K562 (cell line): Measurements from ENCODE around the gene GNAL. TPM values are rescaled to one million over a fixed set of nuclear protein-coding genes. Genes with fewer than 3 reads are reported as not detected.

Experiments used
- ATAC-seq: fragments of 200-7000 bp; cut with Tn5 transposase; 3 replicates; pipeline ENCODE4 v1.9.1; 2020; ENCODE audit warnings: moderate library complexity
- BruUV-seq: library from RNA; stranded (reverse); fragments of 400-500 nt; replicated peaks from 2 replicates; lab custom pipeline; 2021; lab: Mats Ljungman, UMichigan
- CTCF ChIA-PET: fragments of 300-600 bp; formaldehyde crosslinking; extraction: SDS; loops from one replicate; lab custom pipeline; 2021; ENCODE audit warnings: low intra/inter-chr PET ratio; lab: Yijun Ruan, JAX
- POLR2A ChIA-PET: fragments of 300-600, 350-650 bp; sonication (Branson Sonifier 250); formaldehyde crosslinking; extraction: SDS; loops from one replicate; lab custom pipeline; 2021; ENCODE audit warnings: antibody characterized with exemption, inconsistent platforms; lab: Yijun Ruan, JAX
- DNase-seq, 4 experiments: peaks; one replicate each; pipeline versions ENCODE4 v3.0.0 to v3.0.0-alpha.2; 2011 to 2018; ENCODE audit warnings: low spot score in 3 of 4, mixed read lengths in 3 of 4; ENCODE audit errors: extremely low read depth in 1 of 4
- FAIRE-seq: peaks from 2 replicates; lab custom pipeline; 2011; peaks lifted over from hg19 to GRCh38; lab: Jason Lieb, UNC
- H2AFZ ChIP-seq: 2 replicates; pipeline ENCODE4 v1.6.0; 2011; ENCODE audit warnings: low read depth, low read length, control low read depth, inconsistent platforms
- H3K27ac ChIP-seq: fragments of 200-600 bp; 3 replicates; pipeline ENCODE4 v1.8.0; 2011; ENCODE audit warnings: low read depth, mild to moderate bottlenecking, control low read depth, inconsistent platforms, low read length, moderate library complexity, mixed read lengths; ENCODE audit errors: extremely low read depth
- H3K27me3 ChIP-seq, 2 experiments: fragments of 300-600 bp in 1 of 2; 2 replicates in 1 of 2; 3 replicates in 1 of 2; pipeline versions ENCODE4 v1.6.0 to v1.8.0; 2011; ENCODE audit warnings: inconsistent platforms in 2 of 2, low read length in 2 of 2, mild to moderate bottlenecking in 1 of 2, mixed read lengths in 1 of 2, moderate library complexity in 1 of 2; ENCODE audit not compliant: control insufficient read depth in 2 of 2, insufficient read depth in 2 of 2
- H3K36me3 ChIP-seq: fragments of 300-600 bp; 3 replicates; pipeline ENCODE4 v1.8.0; 2011; ENCODE audit warnings: mild to moderate bottlenecking, low read length, inconsistent platforms; ENCODE audit not compliant: control insufficient read depth, insufficient read depth
- H3K4me1 ChIP-seq, 2 experiments: fragments of 200-600 bp in 1 of 2; replicated peaks in 1 of 2; 2 replicates in 1 of 2; 3 replicates in 1 of 2; pipeline versions ENCODE4 v1.5.1 to v1.8.0; 2011; ENCODE audit warnings: inconsistent platforms in 2 of 2, low read length in 2 of 2, mild to moderate bottlenecking in 1 of 2, mixed read lengths in 1 of 2, moderate library complexity in 1 of 2; ENCODE audit not compliant: control insufficient read depth in 2 of 2, insufficient read depth in 2 of 2
- H3K4me2 ChIP-seq: 2 replicates; pipeline ENCODE4 v1.6.1; 2011; ENCODE audit warnings: low read length, control low read depth, inconsistent platforms, mixed read lengths; ENCODE audit not compliant: insufficient read depth
- H3K4me3 ChIP-seq: fragments of 200-600 bp; sonication (generic), shearing (Covaris generic); 2 replicates; pipeline ENCODE4 v1.5.1; 2016; ENCODE audit warnings: control low read depth, inconsistent platforms
- H3K79me2 ChIP-seq: fragments of 200-600 bp; 3 replicates; pipeline ENCODE4 v1.8.0; 2011; ENCODE audit warnings: low read length, inconsistent platforms; ENCODE audit not compliant: control insufficient read depth, insufficient read depth
- H3K9ac ChIP-seq, 2 experiments: 2 replicates each; pipeline versions ENCODE4 v1.6.0 to v1.6.1; 2011; ENCODE audit warnings: low read depth in 2 of 2, low read length in 2 of 2, control low read depth in 1 of 2, inconsistent platforms in 1 of 2, mild to moderate bottlenecking in 1 of 2, mixed read lengths in 1 of 2; ENCODE audit not compliant: insufficient read depth in 1 of 2
- H3K9me1 ChIP-seq: one replicate; pipeline ENCODE4 v1.6.0; 2011; ENCODE audit warnings: inconsistent platforms, mild to moderate bottlenecking, low read length, moderate library complexity; ENCODE audit not compliant: control insufficient read depth, insufficient read depth
- H3K9me3 ChIP-seq: replicated peaks from 2 replicates; pipeline ENCODE4 v1.5.1; 2011; ENCODE audit warnings: low read depth, low read length, inconsistent platforms; ENCODE audit not compliant: control insufficient read depth, insufficient read depth
- H4K20me1 ChIP-seq: replicated peaks from 2 replicates; pipeline ENCODE4 v1.6.1; 2011; ENCODE audit warnings: low read length, inconsistent platforms, mixed read lengths; ENCODE audit not compliant: control insufficient read depth, insufficient read depth
- GABPB1 ChIP-seq: sonication (generic); formaldehyde crosslinking; IDR thresholded peaks from 2 replicates; pipeline ENCODE4 v1.8.0; 2022; ENCODE audit warnings: mild to moderate bottlenecking, missing genetic modification reagents
- SLC30A9 ChIP-seq: fragments of 250-450 bp; sonication (Bioruptor Pico); IDR thresholded peaks from 2 replicates; pipeline ENCODE4 v1.8.0; 2022; ENCODE audit warnings: mild to moderate bottlenecking, moderate library complexity
- TCF3 ChIP-seq: sonication (generic); formaldehyde crosslinking; IDR thresholded peaks from 2 replicates; pipeline ENCODE4 v1.4.0; 2020; ENCODE audit warnings: mild to moderate bottlenecking, missing genetic modification reagents
- USF1 ChIP-seq: sonication (generic); formaldehyde crosslinking; IDR thresholded peaks from 2 replicates; pipeline ENCODE4 v1.9.0; 2022; ENCODE audit warnings: mild to moderate bottlenecking, missing genetic modification reagents
- ZBTB2 ChIP-seq: fragments of 450-650 bp; IDR thresholded peaks from 2 replicates; pipeline ENCODE4 v1.6.1; 2016; ENCODE audit warnings: antibody characterized with exemption
- ZNF280B ChIP-seq: fragments of 250-450 bp; sonication (Bioruptor Pico); IDR thresholded peaks from 2 replicates; pipeline ENCODE4 v1.5.1; 2021; ENCODE audit warnings: mild to moderate bottlenecking
- ZNF699 ChIP-seq: fragments of 250-450 bp; sonication (Bioruptor Pico); IDR thresholded peaks from 2 replicates; pipeline ENCODE4 v1.8.0; 2021; ENCODE audit warnings: mild to moderate bottlenecking, moderate library complexity; ENCODE audit not compliant: insufficient replicate concordance
- WGBS: fragments of 100-300 bp; shearing (Covaris generic); methylation state at CpG from one replicate; pipeline ENCODE4 v1.1.6; 2016; ENCODE audit warnings: low coverage, mixed read lengths; ENCODE audit not compliant: insufficient coverage; ENCODE audit errors: missing lambda C conversion rate; 5-methylcytosine and 5-hydroxymethylcytosine counted together
- in situ Hi-C: fragments of 300-500 bp; cut with MboI; formaldehyde crosslinking; loops from 4 replicates; pipeline ENCODE4 v1.15.0; 2018; ENCODE audit warnings: inconsistent platforms, mixed read lengths
- intact Hi-C: fragments of 100-400 bp; cut with micrococcal nuclease; formaldehyde crosslinking; loops from 2 replicates; pipeline ENCODE4 v1.14.2; 2022
- polyA plus RNA-seq, 8 experiments: library from polyadenylated mRNA; depleted of rRNA in 4 of 8; stranded (reverse) in 5 of 8; unstranded in 3 of 8; fragments of >200 nt; fragmentation: Nextera tagmentation in 2 of 8; fragmentation: Illumina TruSeq in 1 of 8; extraction: Ambion mirVana in 2 of 8; extraction: Trizol in 1 of 8; gene quantifications; 2 replicates each; pipeline versions ENCODE4 v1.2.1 to v1.2.3, GENCODE V29; 2011 to 2014; ENCODE audit warnings: inconsistent platforms in 1 of 8, missing spikeins in 1 of 8
- total RNA-seq, 7 experiments: library from RNA; depleted of rRNA in 6 of 7; stranded (reverse); fragments of >200 nt in 6 of 7; fragmentation: Illumina TruSeq in 2 of 7; extraction: Trizol in 2 of 7; gene quantifications; 2 replicates each; pipeline versions ENCODE4 v1.2.1 to v1.2.3, GENCODE V29; 2011 to 2021; ENCODE audit warnings: low replicate concordance in 1 of 7

GNAL gene
- total and polyA plus RNA-seq, 9 of the 15 experiments (the other 6 are each of a cell fraction or from before 2014, with no cell fraction given), result under 0.01 to 0.10 (median 0.01) TPM; not detected in 5

- intact Hi-C loops (loop anchor here (5.0 to 10.0 kb wide), 5 partner anchors 69 to 377 kb away; no protein-coding TSS in a partner anchor), in situ Hi-C loops (loop anchor here (10.0 kb wide), 2 partner anchors 377 to 587 kb away; no protein-coding TSS in a partner anchor)
- H3K4me2 ChIP-seq, result no peak overlapping the region
- no peak overlapping the region for H3K27ac ChIP-seq
- CTCF ChIA-PET, result no interaction called here
- 0 out of 2 replicates have a peak, but pooled peaks cover 3% of the 10 kb centered on the region for H4K20me1 ChIP-seq
- ATAC-seq (no peak), FAIRE-seq (no peak), DNase-seq (no peak)
- POLR2A ChIA-PET, result interaction anchor here (0.8 kb wide), 1 partner anchor 8 kb away, joined by 3 read pairs; no protein-coding TSS in a partner anchor
- WGBS, result 0% methylated on average over 5 of the region's 5 CpGs
- H3K9me1 ChIP-seq, result no peaks in the 10 kb centered on the region
- H3K9me3 ChIP-seq, result no peaks in the 10 kb centered on the region
- BruUV-seq, result no TSS peak
- H2AFZ ChIP-seq, result no peak overlapping the region
- H3K79me2 ChIP-seq, result no peaks in the 10 kb centered on the region
- no peak overlapping the region for H3K9ac ChIP-seq
- H3K36me3 ChIP-seq, result no peaks in the 10 kb centered on the region
- H3K4me3 ChIP-seq, result no peak overlapping the region
- no peaks in the 10 kb centered on the region for H3K4me1 ChIP-seq
- no peak for TF ChIP-seq USF1 (CRISPR knock-in tag)
- H3K27me3 ChIP-seq, result peaks cover 17 to 35% of the 10 kb centered on the region in 2 experiments; a peak in 3 of 5 replicates
These were observed 31.0 kb upstream of the GNAL start for GRCh38 chr18:11658019-11658418.

- Histone ChIP-seq H3K9me1 (no peaks in the 10 kb centered on the region), H2AFZ (no peak overlapping the region), H3K4me1 (no peaks in the 10 kb centered on the region), H3K79me2 (no peaks in the 10 kb centered on the region), H3K9ac (no peak overlapping the region), H3K4me2 (no peak overlapping the region), H3K27me3 (peaks cover 17 to 34% of the 10 kb centered on the region in 2 experiments; a peak in 3 of 5 replicates), H3K36me3 (no peaks in the 10 kb centered on the region), H3K4me3 (no peak overlapping the region), H3K9me3 (no peaks in the 10 kb centered on the region), H3K27ac (no peak overlapping the region), H4K20me1 (0 out of 2 replicates have a peak, but pooled peaks cover 3% of the 10 kb centered on the region)
- in situ Hi-C loops, result loop anchor here (10.0 kb wide), 2 partner anchors 376 to 586 kb away; no protein-coding TSS in a partner anchor
- ChIA-PET CTCF (no interaction called here), POLR2A (interaction anchor here (0.8 kb wide), 1 partner anchor 9 kb away, joined by 3 read pairs; no protein-coding TSS in a partner anchor)
- DNase-seq, result no peak
- TF ChIP-seq ZBTB2 (no peak), SLC30A9 (CRISPR knock-in tag) (no peak), ZNF280B (no peak), TCF3 (no peak), GABPB1 (CRISPR knock-in tag) (no peak), ZNF699 (CRISPR knock-in tag) (no peak)
- no peak for ATAC-seq
- no peak for FAIRE-seq
- 1% methylated on average over 6 of the region's 6 CpGs for WGBS
- intact Hi-C loops, result loop anchor here (5.0 to 10.0 kb wide), 5 partner anchors 68 to 376 kb away; no protein-coding TSS in a partner anchor
- no TSS peak for BruUV-seq
These were observed 30.1 kb upstream of the GNAL start for GRCh38 chr18:11658989-11659388.
